ENCODE measurements around the gene SLC20A1. TPM values are rescaled to one million over a fixed set of nuclear protein-coding genes. Genes with fewer than 3 reads are reported as not detected.

Gene SLC20A1
- total RNA-seq, 4 donors from 2014 or later, result 19.2 to 50.6 (median 34.5) TPM

GRCh38 chr2:112644155-112644932 lies 1.4 kb upstream of the SLC20A1 start:
- TF ChIP-seq POLR2AphosphoS5 (IDR thresholded peaks at IDR 0.05) (no peak), CTCF (IDR thresholded peaks at IDR 0.05) (no peak), EP300 (IDR thresholded peaks at IDR 0.05) (no peak), POLR2A (IDR thresholded peaks at IDR 0.05) (no peak)
- H3K4me3 ChIP-seq, result peak overlapping the region; percentile 96
- no peaks in the 10 kb centered on the region for H3K27me3 ChIP-seq
- peaks cover 49% of the 10 kb centered on the region for H3K4me1 ChIP-seq
- no peaks in the 10 kb centered on the region for H3K9me3 ChIP-seq
- peak in 1 of 2 donors; percentile 9 for DNase-seq (ENCODE audit: low spot score in 2 of 2)
- peaks cover 12% of the 10 kb centered on the region for H3K36me3 ChIP-seq
- peak overlapping the region; percentile 97 for H3K27ac ChIP-seq
- WGBS, result 52% methylated on average over 11 of the region's 11 CpGs

DNA sequence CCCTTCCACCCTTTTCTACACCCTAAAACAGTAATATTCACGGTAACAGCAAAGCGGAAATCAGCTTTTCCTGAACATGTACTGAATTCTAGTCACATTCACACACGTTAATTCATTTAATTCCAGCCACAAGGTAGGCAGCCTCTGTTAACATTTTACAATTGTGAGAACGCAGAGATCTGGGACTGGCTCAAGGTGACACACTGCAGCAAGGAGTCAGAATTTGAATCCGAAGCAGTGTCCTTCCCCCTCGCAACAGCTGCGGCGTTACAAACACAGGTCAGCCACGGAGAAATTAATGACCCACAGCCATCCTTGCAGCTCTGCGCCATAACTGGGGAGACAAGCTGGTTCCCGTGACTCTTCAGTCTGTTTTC lies 818 bp upstream of the SLC20A1 start:
- Histone ChIP-seq H3K9me3 (no peaks in the 10 kb centered on the region), H3K27ac (peak overlapping the region; percentile 97), H3K4me3 (peak overlapping the region; percentile 96), H3K27me3 (no peaks in the 10 kb centered on the region), H3K4me1 (peaks cover 49% of the 10 kb centered on the region), H3K36me3 (peaks cover 14% of the 10 kb centered on the region)
- DNase-seq (ENCODE audit: low spot score in 2 of 2), result no peak
- TF ChIP-seq CTCF (IDR thresholded peaks at IDR 0.05), result no peak
- no peak for TF ChIP-seq EP300 (IDR thresholded peaks at IDR 0.05)
- no peak for TF ChIP-seq POLR2A (IDR thresholded peaks at IDR 0.05)
- no peak for TF ChIP-seq POLR2AphosphoS5 (IDR thresholded peaks at IDR 0.05)
- WGBS, result 4% methylated on average over 5 of the region's 11 CpGs

DNA sequence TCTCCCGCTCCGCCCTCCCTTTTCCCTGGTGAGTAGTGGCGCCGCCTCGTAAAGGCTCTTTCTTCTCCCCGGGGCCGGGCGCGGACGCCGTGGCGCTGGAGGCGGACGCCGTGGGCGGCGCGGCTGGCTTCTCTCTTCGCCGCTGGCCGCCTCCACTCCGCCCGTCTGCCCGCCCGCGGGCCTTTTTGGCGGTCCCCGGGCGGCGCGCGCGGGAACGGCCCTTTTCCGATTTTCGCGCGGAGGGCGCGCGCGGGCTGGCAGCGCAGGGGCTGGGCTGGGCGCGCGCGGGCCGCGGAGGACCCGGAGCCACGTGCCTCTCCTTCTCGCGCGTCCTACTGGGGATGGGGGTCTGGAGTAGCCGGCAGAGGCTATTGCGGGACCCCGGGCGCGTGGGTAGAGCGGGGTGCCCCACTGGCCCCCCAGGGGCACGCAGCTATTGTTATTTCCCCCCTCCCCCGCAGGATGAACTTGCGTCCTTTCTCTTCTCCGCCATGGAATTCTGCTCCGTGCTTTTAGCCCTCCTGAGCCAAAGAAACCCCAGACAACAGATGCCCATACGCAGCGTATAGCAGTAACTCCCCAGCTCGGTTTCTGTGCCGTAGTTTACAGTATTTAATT lies 472 bp downstream of the SLC20A1 start:
- under 1% methylated on average over 14 of the region's 69 CpGs for WGBS
- Histone ChIP-seq H3K9me3 (no peaks in the 10 kb centered on the region), H3K4me3 (peak overlapping the region; percentile 96), H3K4me1 (peaks cover 43% of the 10 kb centered on the region), H3K27ac (peak overlapping the region; percentile 97), H3K27me3 (no peaks in the 10 kb centered on the region), H3K36me3 (peaks cover 17% of the 10 kb centered on the region)
- DNase-seq (ENCODE audit: low spot score in 2 of 2), result no peak
- TF ChIP-seq EP300 (IDR thresholded peaks at IDR 0.05) (no peak), CTCF (IDR thresholded peaks at IDR 0.05) (no peak)

DNA sequence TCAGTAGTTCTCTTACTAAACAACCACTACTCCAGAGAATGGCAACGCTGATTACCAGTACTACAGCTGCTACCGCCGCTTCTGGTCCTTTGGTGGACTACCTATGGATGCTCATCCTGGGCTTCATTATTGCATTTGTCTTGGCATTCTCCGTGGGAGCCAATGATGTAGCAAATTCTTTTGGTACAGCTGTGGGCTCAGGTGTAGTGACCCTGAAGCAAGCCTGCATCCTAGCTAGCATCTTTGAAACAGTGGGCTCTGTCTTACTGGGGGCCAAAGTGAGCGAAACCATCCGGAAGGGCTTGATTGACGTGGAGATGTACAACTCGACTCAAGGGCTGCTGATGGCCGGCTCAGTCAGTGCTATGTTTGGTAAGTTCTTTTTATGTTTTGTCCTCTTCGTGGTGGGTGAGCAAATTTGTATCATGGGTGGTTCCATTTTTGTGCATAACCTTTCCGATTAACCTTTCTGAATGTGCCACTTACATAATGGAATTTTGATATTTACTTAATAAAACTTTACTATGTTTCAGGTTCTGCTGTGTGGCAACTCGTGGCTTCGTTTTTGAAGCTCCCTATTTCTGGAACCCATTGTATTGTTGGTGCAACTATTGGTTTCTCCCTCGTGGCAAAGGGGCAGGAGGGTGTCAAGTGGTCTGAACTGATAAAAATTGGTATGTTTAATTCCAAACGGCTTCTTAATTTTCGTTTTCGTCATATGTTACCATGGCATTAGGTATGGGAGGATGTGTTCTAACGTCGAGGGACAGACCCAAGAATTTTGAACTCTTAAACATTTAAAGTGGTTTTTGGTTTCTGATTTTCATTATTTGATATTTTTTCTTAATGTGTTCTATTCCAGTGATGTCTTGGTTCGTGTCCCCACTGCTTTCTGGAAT lies 1.3 kb downstream of the SLC20A1 start:
- peaks cover 42% of the 10 kb centered on the region for H3K4me1 ChIP-seq
- H3K36me3 ChIP-seq, result peaks cover 22% of the 10 kb centered on the region
- no peaks in the 10 kb centered on the region for H3K9me3 ChIP-seq
- H3K27ac ChIP-seq, result no peak overlapping the region
- peak in 1 of 2 donors; percentile 8 for DNase-seq (ENCODE audit: low spot score in 2 of 2)
- TF ChIP-seq POLR2AphosphoS5 (IDR thresholded peaks at IDR 0.05), result no peak
- TF ChIP-seq EP300 (IDR thresholded peaks at IDR 0.05), result no peak
- TF ChIP-seq CTCF (IDR thresholded peaks at IDR 0.05), result no peak
- no peak for TF ChIP-seq POLR2A (IDR thresholded peaks at IDR 0.05)
- 65% methylated on average over 20 of the region's 20 CpGs for WGBS
- H3K27me3 ChIP-seq, result no peaks in the 10 kb centered on the region
- peak overlapping the region; percentile 96 for H3K4me3 ChIP-seq
